ENCODE data around the gene ASB2.

ASB2 gene

DNA sequence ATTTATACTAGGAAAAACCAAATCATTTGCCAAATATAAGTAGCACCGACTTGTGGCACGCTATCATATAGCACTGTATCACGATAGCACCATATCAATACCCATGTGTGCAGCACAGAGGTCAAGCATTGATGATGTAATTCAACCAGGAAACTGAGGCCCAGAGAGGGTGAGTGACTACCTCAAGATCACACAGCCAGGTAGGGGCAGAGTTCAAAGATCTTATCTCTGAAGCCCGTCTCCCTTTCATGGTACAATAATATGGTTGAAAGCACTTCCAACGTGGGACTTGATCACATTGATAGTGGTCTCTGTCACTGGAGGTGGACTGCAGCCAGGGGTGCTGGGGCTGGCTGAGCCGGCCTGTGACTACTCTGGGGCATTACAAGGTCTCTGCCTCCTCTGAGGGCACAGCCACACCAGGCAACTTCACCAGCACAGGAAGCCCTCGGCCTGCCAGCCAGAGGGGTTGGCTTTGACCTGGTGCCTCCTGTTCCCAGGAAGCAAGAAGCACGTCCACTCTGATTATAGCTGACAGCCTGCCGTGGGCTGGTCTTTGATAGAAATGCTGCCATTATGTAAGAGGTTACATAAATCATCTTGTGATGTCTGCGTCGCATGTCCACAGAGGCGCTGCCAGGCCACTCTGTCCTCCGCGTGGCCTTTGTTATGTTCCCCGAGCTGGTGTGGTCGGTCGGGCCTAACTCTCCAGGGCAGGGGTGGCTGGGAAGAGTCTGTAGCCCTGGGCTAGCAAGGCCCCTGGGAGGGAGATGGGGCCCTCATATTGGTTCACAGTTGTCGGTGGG is 55.2 kb downstream of the ASB2 start:
- no peak for DNase-seq
- H3K4me3 ChIP-seq (ENCODE audit: low read depth, low read length), result no peak overlapping the region
- H3K4me1 ChIP-seq, result no peaks in the 10 kb centered on the region
- TF ChIP-seq, protein P1, sequence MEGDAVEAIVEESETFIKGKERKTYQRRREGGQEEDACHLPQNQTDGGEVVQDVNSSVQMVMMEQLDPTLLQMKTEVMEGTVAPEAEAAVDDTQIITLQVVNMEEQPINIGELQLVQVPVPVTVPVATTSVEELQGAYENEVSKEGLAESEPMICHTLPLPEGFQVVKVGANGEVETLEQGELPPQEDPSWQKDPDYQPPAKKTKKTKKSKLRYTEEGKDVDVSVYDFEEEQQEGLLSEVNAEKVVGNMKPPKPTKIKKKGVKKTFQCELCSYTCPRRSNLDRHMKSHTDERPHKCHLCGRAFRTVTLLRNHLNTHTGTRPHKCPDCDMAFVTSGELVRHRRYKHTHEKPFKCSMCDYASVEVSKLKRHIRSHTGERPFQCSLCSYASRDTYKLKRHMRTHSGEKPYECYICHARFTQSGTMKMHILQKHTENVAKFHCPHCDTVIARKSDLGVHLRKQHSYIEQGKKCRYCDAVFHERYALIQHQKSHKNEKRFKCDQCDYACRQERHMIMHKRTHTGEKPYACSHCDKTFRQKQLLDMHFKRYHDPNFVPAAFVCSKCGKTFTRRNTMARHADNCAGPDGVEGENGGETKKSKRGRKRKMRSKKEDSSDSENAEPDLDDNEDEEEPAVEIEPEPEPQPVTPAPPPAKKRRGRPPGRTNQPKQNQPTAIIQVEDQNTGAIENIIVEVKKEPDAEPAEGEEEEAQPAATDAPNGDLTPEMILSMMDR (IDR thresholded peaks at IDR 0.05; ENCODE audit: low read depth, low read length), result no peak
- H3K36me3 ChIP-seq, result no peaks in the 10 kb centered on the region
- H3K9me3 ChIP-seq, result no peaks in the 10 kb centered on the region
- no peaks in the 10 kb centered on the region for H3K27me3 ChIP-seq

DNA sequence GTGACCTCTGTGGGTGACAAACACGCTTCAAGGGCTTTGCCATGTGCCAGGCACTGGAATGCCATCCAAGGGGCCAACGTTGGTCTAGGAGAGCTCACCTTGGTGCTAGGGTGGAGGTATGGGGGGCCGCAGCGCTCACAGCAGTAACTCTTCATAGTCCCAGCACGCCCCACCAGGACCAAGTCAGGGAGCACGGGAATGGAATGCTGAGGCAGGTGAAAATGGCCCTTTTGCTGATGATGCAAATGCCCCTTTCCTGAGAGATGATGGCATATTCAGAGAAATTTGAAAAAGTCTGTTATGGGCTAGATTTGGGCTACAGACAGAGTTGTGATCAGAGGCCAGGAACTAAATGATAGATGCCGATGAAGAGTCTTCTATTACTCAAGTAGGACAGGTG is 59.2 kb downstream of the ASB2 start:
- Histone ChIP-seq H3K36me3 (no peaks in the 10 kb centered on the region), H3K9me3 (no peaks in the 10 kb centered on the region), H3K4me1 (no peaks in the 10 kb centered on the region), H3K27me3 (no peaks in the 10 kb centered on the region), H3K4me3 (ENCODE audit: low read depth, low read length) (no peak overlapping the region)
- TF ChIP-seq, protein P1 (IDR thresholded peaks at IDR 0.05; ENCODE audit: low read depth, low read length), result no peak
- no peak for DNase-seq

DNA sequence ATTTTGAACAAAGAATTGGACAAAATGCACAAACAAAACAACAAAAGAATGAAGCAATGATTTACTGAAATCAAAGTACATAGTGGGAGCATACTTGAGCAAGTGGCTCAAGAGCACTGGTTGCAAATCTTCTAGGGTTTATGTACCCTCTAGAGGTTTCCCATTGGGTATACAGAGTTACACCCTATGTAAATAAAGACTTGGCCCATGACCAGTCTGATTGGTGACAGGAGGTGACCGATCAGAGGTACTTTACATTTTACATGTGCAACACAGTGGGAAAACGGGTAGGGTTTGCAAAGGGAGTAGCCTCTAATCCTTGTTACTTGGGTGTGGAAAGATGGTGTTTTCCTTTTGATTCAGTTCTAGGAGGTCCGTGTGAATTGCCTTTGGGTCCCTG is 59.9 kb downstream of the ASB2 start:
- Histone ChIP-seq H3K36me3 (no peaks in the 10 kb centered on the region), H3K4me3 (ENCODE audit: low read depth, low read length) (no peak overlapping the region), H3K9me3 (no peaks in the 10 kb centered on the region), H3K27me3 (no peaks in the 10 kb centered on the region), H3K4me1 (no peaks in the 10 kb centered on the region)
- DNase-seq, result no peak
- TF ChIP-seq, protein P1 (IDR thresholded peaks at IDR 0.05; ENCODE audit: low read depth, low read length), result no peak

DNA sequence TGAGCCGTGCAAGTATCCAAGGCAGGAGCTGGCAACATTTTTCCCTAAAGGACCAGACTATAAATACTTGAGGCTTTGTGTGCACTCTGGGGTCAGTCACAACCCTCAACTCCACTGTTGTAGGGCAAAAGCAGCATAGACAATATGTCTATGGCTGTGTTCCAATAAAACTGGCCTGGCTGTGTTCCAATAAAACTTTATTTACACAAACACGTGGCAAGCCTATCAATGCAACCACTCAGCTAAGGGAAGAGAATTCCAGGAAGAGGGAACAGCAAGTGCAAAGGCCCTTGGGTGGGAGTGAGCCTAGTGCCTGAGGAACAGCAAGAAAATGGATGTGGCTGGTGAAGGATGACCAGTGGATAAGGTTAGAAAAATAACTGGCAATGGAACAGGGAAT is 60.6 kb downstream of the ASB2 start:
- TF ChIP-seq, protein P1 (IDR thresholded peaks at IDR 0.05; ENCODE audit: low read depth, low read length), result no peak
- no peak overlapping the region for H3K4me3 ChIP-seq (ENCODE audit: low read depth, low read length)
- no peak for DNase-seq
- H3K4me1 ChIP-seq, result no peaks in the 10 kb centered on the region
- H3K36me3 ChIP-seq, result no peaks in the 10 kb centered on the region
- no peaks in the 10 kb centered on the region for H3K9me3 ChIP-seq
- H3K27me3 ChIP-seq, result no peaks in the 10 kb centered on the region

DNA sequence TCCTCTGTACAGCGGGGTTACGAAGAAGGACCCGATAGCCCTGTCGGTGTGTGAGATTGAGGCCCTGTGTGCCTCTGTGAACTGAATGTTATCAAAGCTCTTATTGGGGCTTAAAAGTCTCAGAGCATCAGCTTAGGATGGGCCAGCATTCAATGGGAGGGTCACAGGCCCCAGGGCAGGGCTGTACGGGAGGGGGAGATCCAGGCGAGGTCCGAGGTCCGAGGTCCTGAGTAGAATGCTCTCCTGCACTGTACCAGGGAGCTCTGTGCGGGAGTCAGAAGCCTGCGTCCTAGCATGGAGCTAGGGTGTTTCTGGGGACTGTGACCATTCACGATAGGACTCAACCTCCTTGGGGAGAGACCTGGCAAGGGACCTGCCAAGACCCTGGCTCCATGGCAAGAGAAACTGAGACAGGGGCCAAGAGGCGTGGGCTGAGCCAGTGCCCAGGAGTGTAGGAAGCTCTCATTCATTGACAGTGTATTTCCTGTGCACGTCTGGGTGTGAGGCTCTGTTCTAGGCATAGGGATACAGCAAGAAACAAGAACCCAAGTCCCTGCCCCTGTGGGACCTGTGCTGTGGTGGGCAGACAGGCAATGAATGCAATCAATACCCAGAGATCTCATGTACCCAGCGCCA is 61.2 kb downstream of the ASB2 start:
- TF ChIP-seq, protein P1 (IDR thresholded peaks at IDR 0.05; ENCODE audit: low read depth, low read length), result no peak
- H3K27me3 ChIP-seq, result no peaks in the 10 kb centered on the region

DNA sequence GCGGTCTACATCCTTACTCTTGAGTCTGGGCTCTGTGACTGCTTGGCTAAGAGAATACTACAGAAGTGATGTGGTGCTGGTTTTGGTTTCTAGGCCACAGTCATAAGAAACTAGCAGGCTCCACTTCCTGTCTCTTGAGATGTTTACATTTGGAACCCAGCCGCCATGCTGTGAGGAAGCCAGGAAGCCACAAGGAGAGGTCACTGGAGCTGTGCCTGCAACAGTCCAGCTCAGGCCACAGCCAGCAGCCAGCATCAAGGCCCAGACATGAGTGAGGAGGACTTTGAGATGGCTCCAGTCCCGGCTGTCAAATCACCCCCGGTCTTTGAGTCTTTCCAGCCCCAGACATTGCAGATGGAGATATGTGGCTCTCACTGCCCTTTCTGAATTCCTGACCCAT is 62.1 kb downstream of the ASB2 start:
- Histone ChIP-seq H3K4me1 (no peaks in the 10 kb centered on the region), H3K27me3 (no peaks in the 10 kb centered on the region), H3K4me3 (ENCODE audit: low read depth, low read length) (no peak overlapping the region), H3K9me3 (no peaks in the 10 kb centered on the region), H3K36me3 (no peaks in the 10 kb centered on the region)
- TF ChIP-seq, protein P1 (IDR thresholded peaks at IDR 0.05; ENCODE audit: low read depth, low read length), result no peak
- no peak for DNase-seq

More for the DNA sequence above, 61.2 kb downstream of the ASB2 start:
- Histone ChIP-seq H3K36me3 (no peaks in the 10 kb centered on the region), H3K9me3 (no peaks in the 10 kb centered on the region), H3K4me1 (no peaks in the 10 kb centered on the region), H3K4me3 (ENCODE audit: low read depth, low read length) (no peak overlapping the region)
- DNase-seq, result no peak
